GM19023 (cell line): ENCODE data around the gene HNF1B.

ENCODE experiments used
- ATAC-seq: cut with Tn5 transposase; IDR thresholded peaks from one replicate; pipeline ENCODE4 v1.9.1; 2021; ENCODE audit warnings: mild to moderate bottlenecking, moderate library complexity; ENCODE audit not compliant: unreplicated experiment

Gene HNF1B

DNA sequence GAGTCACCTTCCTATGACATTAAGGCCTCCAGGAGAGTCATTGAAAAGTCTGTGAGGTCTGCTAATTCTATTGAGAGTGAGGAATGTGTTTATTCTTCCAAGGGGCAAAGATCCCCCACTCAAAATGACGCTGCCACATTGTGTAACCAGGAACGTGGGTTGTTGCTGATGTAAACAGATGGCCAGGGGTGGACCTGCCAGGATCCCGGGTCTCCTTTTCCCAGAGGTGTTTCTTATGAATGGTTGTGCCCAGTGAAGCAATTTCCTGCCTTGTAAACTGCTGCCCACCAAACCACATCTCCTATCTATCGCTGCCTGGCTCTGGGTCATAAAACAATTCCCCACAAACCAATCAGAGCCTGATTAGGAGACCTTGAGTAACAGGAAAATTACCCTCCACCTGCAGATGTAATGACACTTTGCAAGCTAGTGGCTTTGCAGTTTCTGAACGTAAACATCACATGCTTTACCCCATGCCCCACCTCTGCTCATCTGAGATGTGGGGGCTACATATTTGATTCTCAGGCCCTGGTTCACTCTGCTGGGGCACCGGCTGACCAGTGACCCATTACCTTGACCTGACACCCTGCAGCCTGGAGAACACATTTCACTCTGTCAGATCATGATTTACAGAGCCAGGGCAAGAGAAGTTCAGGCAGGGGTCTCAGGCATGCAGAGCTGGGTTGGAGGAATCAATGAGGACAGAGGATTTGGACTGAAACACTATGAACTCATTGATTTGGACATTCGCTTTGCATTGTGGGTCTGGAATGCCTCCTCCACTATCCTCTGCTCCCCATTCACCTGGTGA is 68.5 kb downstream of the HNF1B start:
- no peak for ATAC-seq

- ATAC-seq, result no peak
These were observed 70.3 kb downstream of the HNF1B start for GRCh38 chr17:37674511-37674910.

DNA sequence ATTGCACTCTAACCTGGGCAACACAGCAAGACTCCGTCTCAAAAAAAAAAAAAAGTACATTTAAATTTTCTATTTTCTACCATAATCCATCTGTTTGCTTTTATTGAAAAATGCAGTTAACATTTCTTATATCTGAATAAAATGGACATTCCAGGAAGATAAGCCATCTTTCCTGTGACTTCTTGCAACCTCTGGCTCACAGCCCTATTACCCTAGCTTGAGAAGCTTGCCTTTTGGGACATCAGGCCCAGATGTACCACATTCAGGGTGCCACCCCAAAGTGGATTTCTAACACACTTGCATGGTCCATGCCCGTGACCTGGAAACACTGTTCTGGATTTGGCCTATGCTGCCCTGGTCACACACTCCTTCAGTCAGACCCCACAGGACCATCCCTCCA is 71.5 kb downstream of the HNF1B start:
- no peak for ATAC-seq

DNA sequence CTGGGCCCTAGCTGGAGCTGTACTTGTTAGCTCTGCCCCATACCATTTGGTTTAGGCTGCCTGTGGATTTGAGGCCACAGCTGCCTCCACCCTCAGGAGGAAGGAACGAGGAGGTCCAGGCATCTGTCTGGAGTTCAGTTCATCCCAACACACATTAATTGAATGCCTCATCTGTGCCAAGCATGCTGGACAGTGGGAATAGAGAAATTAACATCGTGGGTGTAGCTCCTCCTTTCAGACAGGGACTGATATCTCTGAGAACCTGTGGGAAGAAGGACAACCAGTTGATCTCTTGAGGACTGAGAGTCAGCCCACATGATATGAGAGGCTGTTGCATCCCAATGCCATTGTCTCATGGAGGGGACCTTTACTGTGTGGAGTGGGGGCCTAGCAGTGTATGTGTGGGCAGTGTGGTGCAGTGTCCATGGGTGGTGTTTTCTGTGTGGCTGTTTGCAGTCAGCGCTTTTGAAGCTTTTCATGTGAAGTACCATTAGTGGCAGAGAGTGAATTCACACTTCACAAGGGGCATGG is 72.2 kb downstream of the HNF1B start:
- ATAC-seq, result no peak

- no peak for ATAC-seq
These were observed 72.9 kb downstream of the HNF1B start for GRCh38 chr17:37671824-37672547.

DNA sequence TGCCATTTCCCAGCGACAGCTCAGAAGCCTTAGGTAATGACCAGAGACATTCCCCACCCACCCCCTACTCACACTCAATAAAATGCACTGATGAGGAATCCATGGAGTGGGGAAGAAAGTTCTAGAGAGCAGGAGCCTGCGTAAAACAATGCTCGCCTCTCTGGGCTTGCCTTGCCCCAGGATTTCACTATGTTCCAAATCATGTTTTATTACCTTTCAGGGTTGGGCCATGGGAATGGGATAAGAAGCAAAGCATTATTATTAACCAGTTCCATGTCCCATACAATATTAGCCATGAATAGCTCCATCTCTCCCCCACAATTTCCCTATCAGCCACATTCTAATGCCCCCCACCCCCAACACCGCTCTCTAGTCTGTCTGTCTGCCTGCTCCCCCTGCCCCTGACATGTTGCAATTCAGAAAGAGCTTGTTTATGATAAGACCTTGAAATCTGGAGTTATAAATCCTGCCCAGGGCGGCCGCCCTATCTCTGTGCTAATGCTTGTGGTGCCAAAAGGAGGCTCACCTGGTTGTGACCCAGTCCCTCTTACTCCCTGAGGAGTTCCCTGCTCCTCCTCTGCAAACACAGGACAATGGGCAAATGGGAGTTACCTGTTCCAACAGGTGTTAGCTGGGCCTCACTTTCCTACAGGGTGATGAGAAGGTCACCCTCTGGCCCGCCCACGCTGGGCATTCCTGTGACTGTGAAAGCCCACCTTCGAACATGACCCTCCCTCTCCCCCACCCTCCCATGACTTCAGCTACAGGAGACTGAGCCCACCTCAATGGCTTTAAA is 73.6 kb downstream of the HNF1B start:
- no peak for ATAC-seq

DNA sequence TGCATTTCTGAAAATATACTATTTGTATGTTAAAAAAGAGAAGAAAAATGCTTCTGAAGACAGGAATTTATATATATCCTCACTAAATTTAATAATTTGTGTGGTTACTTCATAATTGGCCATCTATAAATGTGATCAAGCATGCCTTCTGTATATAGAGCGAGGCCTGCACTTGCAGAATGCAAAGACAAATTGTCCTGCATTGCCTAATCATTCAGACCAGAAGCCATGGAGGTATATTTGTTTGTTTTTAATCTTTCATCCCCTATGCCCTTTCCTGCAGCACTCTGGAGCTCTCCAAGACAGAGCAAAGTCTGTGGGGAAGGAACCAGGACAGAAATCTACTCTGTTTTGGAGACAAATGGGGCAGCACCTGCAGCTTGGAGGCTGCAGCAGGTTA is 77.8 kb downstream of the HNF1B start:
- no peak for ATAC-seq

GRCh38 chr17:37664214-37664613 is 80.6 kb downstream of the HNF1B start:
- ATAC-seq, result no peak

DNA sequence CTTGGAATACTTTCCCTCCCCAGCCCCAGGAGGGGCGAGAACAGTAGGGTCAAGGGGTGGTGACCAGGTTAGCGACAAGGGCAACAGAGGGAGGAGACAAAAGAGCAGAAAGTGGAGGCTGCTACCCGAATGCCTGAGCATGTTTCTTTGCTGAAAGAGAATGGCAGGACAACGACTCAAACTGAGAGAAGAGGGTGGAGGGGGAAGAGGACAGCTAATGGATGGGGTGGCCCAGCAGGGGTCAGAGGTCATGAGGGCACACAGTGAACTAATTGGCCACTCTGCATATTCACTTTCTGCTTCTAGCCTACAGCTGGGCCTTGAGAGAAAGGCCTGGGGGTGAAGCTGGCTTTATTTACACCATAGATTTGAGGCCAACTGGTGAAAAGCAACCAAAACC is 82.5 kb downstream of the HNF1B start:
- no peak for ATAC-seq

- ATAC-seq, result no peak
These were observed 83.4 kb downstream of the HNF1B start for GRCh38 chr17:37661400-37662014.

GRCh38 chr17:37659925-37660324 is 84.9 kb downstream of the HNF1B start:
- ATAC-seq, result no peak

DNA sequence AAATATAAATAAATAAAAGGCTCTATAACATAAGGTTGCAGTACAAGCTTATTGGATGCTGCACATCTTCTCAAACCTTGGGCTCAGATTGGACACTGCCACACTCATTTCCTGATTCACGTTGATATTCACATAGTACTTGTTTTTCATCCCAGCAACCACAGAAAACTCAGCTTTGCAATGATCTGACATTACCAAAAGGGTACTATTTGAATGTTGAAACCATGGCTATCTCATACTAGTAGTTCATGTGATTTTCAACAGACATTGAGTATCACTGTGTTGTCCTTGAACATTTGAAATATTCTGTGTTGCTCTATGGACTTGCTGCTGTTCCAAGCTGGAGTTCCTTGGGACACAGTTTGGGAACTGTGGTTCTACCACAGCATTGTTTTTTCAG is 87.7 kb downstream of the HNF1B start:
- ATAC-seq, result no peak

DNA sequence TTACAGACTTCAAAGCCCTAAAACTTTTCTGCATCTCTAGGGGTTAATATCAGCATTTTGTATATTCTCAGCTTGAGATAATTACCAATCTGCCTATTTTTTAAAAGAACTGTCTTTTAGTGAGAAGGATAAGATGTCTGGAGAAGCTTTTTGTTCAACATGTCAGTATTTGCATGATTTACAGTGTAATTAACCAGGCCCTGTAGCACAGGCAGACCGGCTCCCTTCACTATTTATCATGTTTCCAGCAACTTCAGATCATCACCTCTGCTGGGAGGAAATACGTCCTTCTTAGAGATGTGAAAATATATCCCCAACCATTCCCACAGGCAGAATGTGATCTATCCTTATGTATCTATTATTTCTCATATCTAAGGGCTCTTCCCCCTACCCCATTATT is 93.0 kb downstream of the HNF1B start:
- no peak for ATAC-seq

DNA sequence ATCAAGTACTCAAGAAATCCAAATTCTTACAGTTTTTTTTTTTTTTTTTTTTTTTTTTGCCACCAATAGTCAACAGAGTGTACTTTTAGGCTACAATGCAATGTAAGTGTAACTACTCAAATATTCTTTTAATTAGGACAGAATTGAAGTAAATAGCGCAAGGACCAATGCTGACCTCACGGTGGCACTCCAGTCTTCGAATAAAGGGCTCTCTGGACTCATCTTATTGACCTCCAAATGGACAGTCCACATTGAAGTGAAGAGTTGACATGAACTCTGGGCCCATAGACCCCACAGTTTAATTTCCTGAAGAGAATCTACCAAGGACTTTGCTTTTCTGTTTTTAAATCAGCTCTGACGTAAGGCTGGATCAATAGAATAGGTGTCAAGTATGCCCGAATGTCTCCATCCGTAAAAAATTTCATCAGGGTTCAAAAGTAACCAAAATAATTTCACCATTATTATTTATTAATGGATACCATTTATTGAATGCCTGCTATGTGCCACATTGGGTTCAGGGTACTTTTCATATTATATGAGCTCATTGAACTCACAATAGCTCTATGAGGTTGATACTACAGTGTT is 94.3 kb downstream of the HNF1B start:
- no peak for ATAC-seq

DNA sequence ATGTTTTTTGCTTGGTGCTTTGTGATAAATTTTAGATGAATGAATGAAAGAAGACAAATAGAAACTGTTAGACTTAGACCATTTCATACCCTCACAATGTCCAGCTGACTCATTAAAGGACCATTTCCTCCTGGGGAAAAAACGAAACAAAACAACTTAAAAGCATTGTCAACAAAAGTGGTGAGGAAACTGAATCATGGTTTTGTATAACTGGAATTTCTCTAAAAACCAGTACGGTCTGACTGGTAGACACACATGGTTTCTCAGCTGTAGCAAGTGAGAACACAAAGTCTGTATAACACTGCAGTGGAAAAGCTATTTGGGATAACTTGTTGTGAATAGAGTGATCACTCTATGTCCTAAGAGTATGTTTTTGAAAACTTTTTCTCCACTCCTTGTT is 96.3 kb downstream of the HNF1B start:
- no peak for ATAC-seq

DNA sequence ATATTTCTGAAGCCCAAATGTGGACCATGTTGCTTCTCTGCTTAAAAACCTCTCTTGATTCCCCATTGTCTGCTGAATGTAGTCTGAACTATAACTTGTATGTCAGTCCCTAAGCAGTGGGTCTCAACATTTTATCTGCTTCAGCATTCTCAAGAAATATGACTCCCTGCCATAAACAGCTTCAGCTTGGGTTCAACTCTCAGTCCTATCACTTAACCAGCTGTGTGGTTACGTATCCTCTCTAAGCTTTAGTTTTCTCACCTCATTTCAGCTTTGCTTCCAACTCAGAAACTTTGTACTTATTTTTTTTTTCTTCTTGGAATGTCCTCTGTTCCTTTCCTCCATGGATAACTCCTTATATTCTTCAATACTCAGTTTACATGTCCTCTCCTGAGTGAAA is 97.0 kb downstream of the HNF1B start:
- ATAC-seq, result no peak

DNA sequence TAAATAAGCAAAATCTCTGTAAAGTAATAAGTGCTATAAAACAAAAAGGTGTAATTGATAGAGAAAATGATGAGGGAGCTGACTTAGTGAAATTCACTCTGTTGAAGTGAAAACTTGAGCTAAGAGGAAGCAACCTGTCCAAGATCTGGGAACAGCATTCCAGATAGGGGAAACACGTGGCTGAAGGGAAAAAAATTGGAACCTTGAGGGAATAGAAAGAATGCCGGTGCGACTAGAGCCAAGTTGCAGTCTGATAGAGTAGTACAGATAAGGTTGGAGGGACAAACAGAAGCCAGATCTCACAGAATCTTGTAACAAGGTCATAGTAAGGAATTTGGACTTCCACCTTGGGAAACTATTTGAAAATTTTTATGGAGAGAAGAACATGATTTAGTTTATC is 101.0 kb downstream of the HNF1B start:
- ATAC-seq, result no peak

- no peak for ATAC-seq
These were observed 101.6 kb downstream of the HNF1B start, which contains the start of gene DDX52 for GRCh38 chr17:37643118-37643766. TSS of gene DDX52 (minus strand) at chr17:37643446. CDS start at chr17:37643420, 26 bp downstream.

GRCh38 chr17:37642681-37643080 is 102.2 kb downstream of the HNF1B start:
- ATAC-seq, result no peak

GRCh38 chr17:37640015-37640414 is 104.8 kb downstream of the HNF1B start:
- no peak for ATAC-seq
